DND-41 (cell line): ENCODE measurements around the gene OSBPL3.
"Not testable (repeated sequence)": the region's sequence is repeated elsewhere in the genome, so short reads cannot be mapped to it uniquely, and the experiment has no call there.

Experiments
- ATAC-seq: fragments of 200-7000 bp; cut with Tn5 transposase; 3 replicates; pipeline ENCODE4 v1.9.1; 2021; ENCODE audit warnings: low read depth; ENCODE audit not compliant: insufficient read depth
- DNase-seq: peaks from one replicate; pipeline ENCODE4 v3.0.0-alpha.2; 2020
- H2AFZ ChIP-seq: 2 replicates; pipeline ENCODE4 v1.6.0; 2012; ENCODE audit warnings: low read depth, low read length
- H3K27ac ChIP-seq: 2 replicates; pipeline ENCODE4 v1.5.1; 2012; ENCODE audit warnings: low read length, inconsistent platforms
- H3K27me3 ChIP-seq: fragments of 200-600 bp; sonication (generic); 2 replicates; pipeline ENCODE4 v1.6.0; 2012; ENCODE audit warnings: low read length, mild to moderate bottlenecking, inconsistent platforms; ENCODE audit not compliant: insufficient read depth, poor library complexity
- H3K36me3 ChIP-seq: 2 replicates; pipeline ENCODE4 v1.5.1; 2012; ENCODE audit warnings: low read length, inconsistent platforms; ENCODE audit not compliant: insufficient read depth
- H3K4me1 ChIP-seq: 2 replicates; pipeline ENCODE4 v1.5.1; 2012; ENCODE audit warnings: mild to moderate bottlenecking, low read length; ENCODE audit not compliant: insufficient read depth
- H3K4me2 ChIP-seq: 2 replicates; pipeline ENCODE4 v1.6.0; 2012; ENCODE audit warnings: mild to moderate bottlenecking, moderate library complexity, low read length, inconsistent platforms; ENCODE audit not compliant: insufficient read depth
- H3K4me3 ChIP-seq, 2 experiments: fragments of 200-600 bp in 1 of 2; shearing (Covaris generic) in 1 of 2; 2 replicates each; pipeline ENCODE4 v1.5.1; 2012 to 2016; ENCODE audit warnings: inconsistent platforms in 2 of 2, low read length in 2 of 2, mild to moderate bottlenecking in 2 of 2, low read depth in 1 of 2, moderate library complexity in 1 of 2
- H3K79me2 ChIP-seq: 2 replicates; pipeline ENCODE4 v1.6.0; 2012; ENCODE audit warnings: low read length, inconsistent platforms; ENCODE audit not compliant: insufficient read depth
- H3K9ac ChIP-seq: 2 replicates; pipeline ENCODE4 v1.6.0; 2012; ENCODE audit warnings: low read depth, mild to moderate bottlenecking, inconsistent platforms, low read length, moderate library complexity
- H3K9me3 ChIP-seq: 2 replicates; pipeline ENCODE4 v1.5.1; 2012; ENCODE audit warnings: low read length, moderate library complexity, mild to moderate bottlenecking, inconsistent platforms; ENCODE audit not compliant: insufficient read depth, severe bottlenecking
- H4K20me1 ChIP-seq: 2 replicates; pipeline ENCODE4 v1.6.0; 2012; ENCODE audit warnings: low read length; ENCODE audit not compliant: insufficient read depth
- EZH2 ChIP-seq: IDR thresholded peaks from 3 replicates; pipeline ENCODE4 v1.6.1; 2012; ENCODE audit warnings: borderline replicate concordance, low read depth, mild to moderate bottlenecking, moderate library complexity, low read length, inconsistent platforms; ENCODE audit not compliant: severe bottlenecking
- TF ChIP-seq, protein P1 (sequence below): IDR thresholded peaks from 2 replicates; pipeline ENCODE4 v1.5.1; 2012; ENCODE audit warnings: borderline replicate concordance, low read length, moderate library complexity, mild to moderate bottlenecking; ENCODE audit not compliant: poor library complexity, severe bottlenecking; ENCODE audit errors: extremely low read depth

The OSBPL3 gene

DNA sequence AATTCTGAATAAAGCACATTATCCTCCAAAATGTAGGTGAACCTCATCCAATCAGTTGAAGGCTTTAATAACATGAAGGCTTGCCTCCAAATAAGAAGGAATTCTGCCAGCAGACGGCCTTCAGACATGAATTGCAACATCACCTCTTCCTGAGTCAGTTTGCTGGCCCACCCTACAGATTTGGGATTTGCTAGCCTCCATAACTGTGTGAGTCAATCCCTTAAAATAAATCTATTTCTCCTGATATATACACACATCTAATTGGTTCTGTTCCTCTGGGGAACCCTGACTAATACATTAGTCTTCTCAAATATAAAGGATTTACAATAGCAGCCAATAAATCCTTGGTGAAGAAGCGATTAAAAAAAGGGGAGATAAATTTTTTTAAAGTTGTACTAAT, 34.8 kb upstream of the OSBPL3 start:
- Histone ChIP-seq H3K4me3 (no peak overlapping the region), H3K36me3 (no peaks in the 10 kb centered on the region), H3K79me2 (no peaks in the 10 kb centered on the region), H3K4me2 (no peak overlapping the region), H3K27ac (no peak overlapping the region), H3K27me3 (no peaks in the 10 kb centered on the region), H3K4me1 (no peaks in the 10 kb centered on the region), H3K9me3 (no peaks in the 10 kb centered on the region), H2AFZ (no peak overlapping the region), H4K20me1 (no peaks in the 10 kb centered on the region), H3K9ac (no peak overlapping the region)
- DNase-seq (no peak), ATAC-seq (no peak)
- no peak for TF ChIP-seq EZH2
- TF ChIP-seq, protein P1, sequence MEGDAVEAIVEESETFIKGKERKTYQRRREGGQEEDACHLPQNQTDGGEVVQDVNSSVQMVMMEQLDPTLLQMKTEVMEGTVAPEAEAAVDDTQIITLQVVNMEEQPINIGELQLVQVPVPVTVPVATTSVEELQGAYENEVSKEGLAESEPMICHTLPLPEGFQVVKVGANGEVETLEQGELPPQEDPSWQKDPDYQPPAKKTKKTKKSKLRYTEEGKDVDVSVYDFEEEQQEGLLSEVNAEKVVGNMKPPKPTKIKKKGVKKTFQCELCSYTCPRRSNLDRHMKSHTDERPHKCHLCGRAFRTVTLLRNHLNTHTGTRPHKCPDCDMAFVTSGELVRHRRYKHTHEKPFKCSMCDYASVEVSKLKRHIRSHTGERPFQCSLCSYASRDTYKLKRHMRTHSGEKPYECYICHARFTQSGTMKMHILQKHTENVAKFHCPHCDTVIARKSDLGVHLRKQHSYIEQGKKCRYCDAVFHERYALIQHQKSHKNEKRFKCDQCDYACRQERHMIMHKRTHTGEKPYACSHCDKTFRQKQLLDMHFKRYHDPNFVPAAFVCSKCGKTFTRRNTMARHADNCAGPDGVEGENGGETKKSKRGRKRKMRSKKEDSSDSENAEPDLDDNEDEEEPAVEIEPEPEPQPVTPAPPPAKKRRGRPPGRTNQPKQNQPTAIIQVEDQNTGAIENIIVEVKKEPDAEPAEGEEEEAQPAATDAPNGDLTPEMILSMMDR: no peak

DNA sequence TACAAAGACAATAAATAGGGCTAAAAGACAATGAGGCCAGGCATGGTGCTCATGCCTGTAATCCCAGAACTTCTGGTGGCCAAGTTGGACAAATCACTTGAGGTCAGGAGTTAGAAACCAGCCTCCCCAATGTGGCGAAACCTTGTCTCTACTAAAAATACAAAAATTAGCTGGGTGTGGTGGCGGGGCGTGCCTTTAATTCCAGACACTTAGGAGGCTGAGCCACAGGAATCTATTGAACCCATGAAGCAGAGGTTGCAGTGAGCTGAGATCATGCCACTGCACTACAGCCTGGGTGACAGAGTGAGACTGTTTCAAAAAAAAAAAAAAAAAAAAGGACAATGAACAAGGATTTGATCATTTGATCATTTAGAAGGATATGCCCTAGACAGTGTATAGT, 32.7 kb upstream of the OSBPL3 start:
- ATAC-seq, H3K27ac ChIP-seq, H3K9me3 ChIP-seq, DNase-seq, H2AFZ ChIP-seq, H3K36me3 ChIP-seq, H3K4me3 ChIP-seq, H3K4me2 ChIP-seq, H3K27me3 ChIP-seq, H3K79me2 ChIP-seq, H3K4me1 ChIP-seq, H4K20me1 ChIP-seq, H3K9ac ChIP-seq: not testable (repeated sequence)

DNA sequence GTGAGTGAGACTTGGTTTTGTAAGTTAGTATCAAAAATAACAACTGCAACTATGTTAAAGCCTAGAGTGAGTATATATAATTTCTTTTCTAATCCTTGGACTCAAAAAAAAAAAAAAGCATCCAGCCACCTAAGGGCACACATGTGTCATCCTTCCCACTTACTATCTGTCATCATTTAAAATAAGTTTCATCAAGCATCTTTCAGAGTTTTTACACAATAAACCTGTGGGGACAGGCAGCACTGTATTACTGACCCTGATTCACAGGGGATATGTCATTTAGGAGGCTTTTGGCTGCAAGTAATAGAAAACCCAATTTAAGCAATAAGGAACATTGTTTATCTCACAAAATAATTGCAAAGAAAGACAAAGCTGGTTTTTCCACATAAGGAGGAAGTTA, 32.3 kb upstream of the OSBPL3 start:
- Histone ChIP-seq H4K20me1 (no peaks in the 10 kb centered on the region), H3K9me3 (peaks cover 5% of the 10 kb centered on the region), H3K27me3 (no peaks in the 10 kb centered on the region), H2AFZ (no peak overlapping the region), H3K27ac (no peak overlapping the region), H3K9ac (no peak overlapping the region), H3K4me3 (no peak overlapping the region), H3K4me2 (no peak overlapping the region), H3K36me3 (no peaks in the 10 kb centered on the region), H3K79me2 (no peaks in the 10 kb centered on the region), H3K4me1 (no peaks in the 10 kb centered on the region)
- TF ChIP-seq EZH2: no peak
- TF ChIP-seq, protein P1: no peak
- DNase-seq (no peak), ATAC-seq (no peak)

DNA sequence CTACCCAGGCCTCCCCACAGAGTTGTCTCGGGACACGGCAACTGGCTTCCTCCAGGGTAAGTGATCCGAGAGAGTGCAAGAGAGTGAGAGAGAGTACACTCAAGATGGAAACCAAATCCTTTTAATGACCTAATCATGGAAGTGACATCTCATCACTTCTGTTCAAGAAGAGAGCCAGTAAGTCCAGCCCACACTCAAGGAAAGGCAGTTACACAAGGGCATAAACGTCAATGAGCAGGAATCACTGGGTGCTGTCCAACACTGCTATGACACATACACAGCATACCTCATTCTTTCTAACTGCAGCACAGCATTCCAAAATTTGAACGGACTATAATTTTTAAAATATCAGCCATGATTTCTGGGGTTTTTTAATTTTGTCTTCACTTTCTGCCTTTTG, 29.3 kb upstream of the OSBPL3 start:
- Histone ChIP-seq H3K27me3 (no peaks in the 10 kb centered on the region), H3K9me3 (peaks cover 5% of the 10 kb centered on the region), H3K36me3 (no peaks in the 10 kb centered on the region), H3K27ac (no peak overlapping the region), H3K4me3 (no peak overlapping the region), H4K20me1 (no peaks in the 10 kb centered on the region), H3K4me2 (no peak overlapping the region), H3K4me1 (no peaks in the 10 kb centered on the region), H3K79me2 (no peaks in the 10 kb centered on the region), H3K9ac (no peak overlapping the region), H2AFZ (no peak overlapping the region)
- no peak for TF ChIP-seq EZH2
- TF ChIP-seq, protein P1: no peak
- ATAC-seq (no peak), DNase-seq (no peak)
